ENCODE measurements around the gene RPS19BP1. TPM values are rescaled to one million over a fixed set of nuclear protein-coding genes. Genes with fewer than 3 reads are reported as not detected.
A peak's percentile ranks its signal among the peaks of the same experiment; 100 is the strongest.

RPS19BP1 gene
- polyA plus RNA-seq, 4 donors: 44.8 to 66.4 (median 48.2) TPM

DNA sequence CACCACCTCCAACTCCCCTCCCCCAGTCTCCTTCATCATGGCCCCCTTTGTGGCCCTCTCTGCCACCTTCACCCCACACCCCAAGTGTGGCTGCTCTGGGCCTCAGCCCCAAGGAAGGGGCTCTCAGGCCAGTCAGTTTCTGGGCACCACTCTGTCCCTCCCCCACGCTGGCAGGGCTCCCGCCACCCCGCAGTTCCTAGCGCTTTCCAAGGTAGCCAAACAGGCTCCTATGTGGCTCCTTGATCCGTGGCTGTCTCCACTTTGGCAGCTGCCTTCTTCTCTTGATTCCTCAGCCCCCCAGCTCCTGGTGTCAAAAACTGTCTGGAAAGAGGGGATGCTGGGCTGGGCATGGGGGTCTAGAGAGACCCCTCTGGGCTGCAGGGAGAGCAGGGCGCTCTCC, 27.6 kb upstream of the RPS19BP1 start:
- no peak for DNase-seq (ENCODE audit: low read depth in 4 of 4, low spot score in 3 of 4)

DNA sequence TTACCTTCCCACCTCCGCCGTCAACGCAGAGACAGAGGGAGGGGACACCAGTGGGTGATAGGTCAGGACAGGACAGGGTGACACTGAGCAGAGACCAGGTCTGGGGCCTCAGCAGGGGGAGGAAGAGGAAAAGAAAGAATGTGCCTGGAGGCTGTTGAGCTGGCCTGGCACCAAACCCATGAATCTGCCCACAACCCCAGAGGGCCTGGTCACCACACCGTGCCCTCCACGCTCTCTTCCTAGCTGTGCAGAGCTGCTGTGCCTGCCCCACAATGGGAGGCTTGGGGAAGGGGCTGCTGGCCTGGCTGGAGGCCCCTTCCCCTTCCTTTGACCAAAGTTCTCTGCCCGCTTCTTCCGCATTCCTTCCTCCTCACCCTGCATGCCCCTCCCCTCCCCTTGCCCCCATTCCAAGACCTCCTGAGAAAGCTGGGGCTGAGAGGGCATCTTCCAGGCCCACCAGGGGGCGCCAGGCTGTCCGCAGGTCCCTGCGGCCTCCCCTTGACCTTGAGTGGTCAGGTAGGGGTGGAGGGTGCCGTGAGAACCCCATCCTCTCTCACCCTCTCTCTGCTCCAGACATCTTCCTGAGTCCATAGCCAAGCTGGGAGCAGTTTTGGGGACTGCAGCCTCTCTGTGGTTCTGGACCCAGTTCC, 27.0 kb upstream of the RPS19BP1 start:
- DNase-seq (ENCODE audit: low read depth in 4 of 4, low spot score in 3 of 4): no peak

DNA sequence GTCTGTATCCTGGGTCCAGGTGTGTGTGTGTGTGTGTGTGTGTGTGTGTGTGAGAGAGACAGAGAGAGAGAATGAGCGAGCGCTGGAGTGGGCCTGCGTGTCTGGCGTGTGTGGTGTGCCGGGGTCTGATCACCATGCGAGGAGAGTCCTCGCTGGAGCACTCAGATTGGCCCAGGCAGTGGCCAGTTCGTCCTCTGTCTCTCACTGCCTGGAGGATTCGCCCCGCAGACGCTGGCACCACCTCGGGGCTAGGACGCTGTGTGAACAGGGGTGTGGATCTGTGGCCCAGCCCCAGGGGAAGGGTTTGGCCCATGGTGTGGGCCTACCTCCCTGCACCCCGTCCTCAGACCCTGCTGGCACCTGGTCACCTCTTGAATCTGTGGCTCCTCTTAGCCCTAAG, 26.4 kb upstream of the RPS19BP1 start:
- no peak for DNase-seq (ENCODE audit: low read depth in 4 of 4, low spot score in 3 of 4)

DNA sequence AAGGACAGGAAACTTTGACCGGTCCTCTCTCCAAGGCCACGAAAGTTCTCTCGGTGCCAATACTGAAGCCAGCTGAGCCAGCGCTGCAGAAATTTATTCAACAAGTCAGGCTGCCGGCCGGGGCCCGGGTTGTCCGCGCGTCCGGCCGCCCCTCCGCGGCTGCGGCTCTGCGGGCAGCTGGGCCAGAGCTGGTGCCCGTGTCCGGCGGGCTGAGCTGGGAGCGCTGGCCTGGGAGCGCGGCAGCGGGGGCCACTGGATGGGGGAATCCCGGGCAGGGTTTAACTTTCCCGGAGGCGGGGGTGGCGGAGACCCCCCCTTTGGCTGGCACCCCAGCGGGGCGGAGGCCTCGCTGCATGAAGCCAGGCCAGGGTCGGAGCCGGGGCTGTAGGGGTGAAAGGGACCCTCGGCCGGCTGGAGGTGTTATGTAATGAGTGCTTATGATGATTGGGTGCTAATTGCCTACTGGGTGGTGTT, 25.7 kb upstream of the RPS19BP1 start:
- DNase-seq (ENCODE audit: low read depth in 4 of 4, low spot score in 3 of 4): no peak

- no peak for DNase-seq (ENCODE audit: low read depth in 4 of 4, low spot score in 3 of 4)
Measured at GRCh38 chr22:39556970-39557841, 24.7 kb upstream of the RPS19BP1 start.

- DNase-seq (ENCODE audit: low read depth in 4 of 4, low spot score in 3 of 4): no peak
Measured at GRCh38 chr22:39554151-39554550, 21.6 kb upstream of the RPS19BP1 start.

DNA sequence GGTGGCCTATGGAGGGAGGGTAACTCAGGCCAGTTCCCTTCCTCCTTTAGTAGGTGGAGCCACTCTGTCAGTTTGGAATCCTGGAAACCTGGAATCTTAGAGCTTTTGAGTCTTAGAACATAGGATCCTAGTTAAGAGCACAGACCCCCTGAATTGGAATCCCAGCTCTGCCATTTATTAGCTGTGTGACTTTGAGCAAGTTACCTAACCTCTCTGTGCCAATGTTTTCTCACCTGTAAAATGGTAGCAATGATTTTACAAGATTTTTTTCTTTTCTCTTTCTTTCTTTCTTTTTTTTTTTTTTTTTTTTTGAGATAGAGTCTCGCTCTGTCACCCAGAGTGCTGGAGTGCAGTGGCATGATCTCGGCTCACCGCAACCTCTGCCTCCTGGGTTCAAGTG, 20.9 kb upstream of the RPS19BP1 start:
- no peak for DNase-seq (ENCODE audit: low read depth in 4 of 4, low spot score in 3 of 4)

DNA sequence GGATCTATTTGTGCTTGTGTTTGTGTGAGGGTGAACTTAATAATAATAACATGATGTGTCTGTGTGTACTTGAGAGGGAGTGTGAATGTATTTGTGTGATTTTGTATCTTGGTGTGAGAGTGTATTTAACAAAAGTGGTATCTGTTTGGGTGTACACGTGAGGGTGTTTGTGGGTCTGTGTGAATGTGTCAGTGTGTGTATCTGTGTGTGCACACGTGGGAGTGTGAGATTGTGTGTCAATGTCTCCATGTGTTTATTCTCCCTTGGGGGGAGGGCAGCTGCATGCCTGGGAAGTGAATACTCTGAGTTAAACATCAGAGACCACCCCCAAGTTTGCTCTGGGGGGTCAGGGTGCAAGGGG, 15.0 kb upstream of the RPS19BP1 start:
- no peak for DNase-seq (ENCODE audit: low read depth in 4 of 4, low spot score in 3 of 4)

DNA sequence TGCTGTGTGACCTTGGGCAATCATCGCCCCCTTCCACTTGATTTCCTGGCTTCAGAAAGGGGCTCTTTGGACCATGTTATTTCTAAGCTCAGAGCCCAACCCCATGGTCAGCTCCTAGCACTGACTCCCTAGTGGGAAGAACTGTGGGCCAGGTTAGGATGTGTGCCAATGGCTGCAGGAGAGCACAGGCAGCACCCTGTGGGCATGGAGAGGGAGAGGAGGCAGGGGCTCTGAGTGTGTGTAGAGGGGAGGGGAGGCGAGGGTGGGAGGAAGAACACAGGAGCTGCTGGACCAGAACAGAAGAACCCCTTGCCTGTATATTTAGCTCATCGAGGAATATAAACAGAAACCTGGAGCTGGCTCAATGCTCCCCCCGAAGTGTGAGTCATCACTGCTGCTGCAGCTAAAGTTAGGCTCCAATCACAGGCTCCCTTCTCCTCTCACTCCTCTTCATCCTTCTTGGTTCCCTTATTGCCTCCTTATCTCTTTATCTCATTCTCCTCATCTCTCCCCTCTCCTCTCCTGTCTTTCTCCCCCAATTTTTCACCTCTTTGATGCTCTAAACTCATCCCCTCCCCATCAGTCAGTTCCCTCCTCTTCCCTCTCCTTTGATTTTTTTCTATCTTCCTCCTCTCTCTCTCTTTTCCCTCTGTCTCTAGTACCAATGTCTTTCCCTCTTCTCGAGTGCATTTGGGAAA, 14.5 kb upstream of the RPS19BP1 start:
- DNase-seq (ENCODE audit: low read depth in 4 of 4, low spot score in 3 of 4): no peak

DNA sequence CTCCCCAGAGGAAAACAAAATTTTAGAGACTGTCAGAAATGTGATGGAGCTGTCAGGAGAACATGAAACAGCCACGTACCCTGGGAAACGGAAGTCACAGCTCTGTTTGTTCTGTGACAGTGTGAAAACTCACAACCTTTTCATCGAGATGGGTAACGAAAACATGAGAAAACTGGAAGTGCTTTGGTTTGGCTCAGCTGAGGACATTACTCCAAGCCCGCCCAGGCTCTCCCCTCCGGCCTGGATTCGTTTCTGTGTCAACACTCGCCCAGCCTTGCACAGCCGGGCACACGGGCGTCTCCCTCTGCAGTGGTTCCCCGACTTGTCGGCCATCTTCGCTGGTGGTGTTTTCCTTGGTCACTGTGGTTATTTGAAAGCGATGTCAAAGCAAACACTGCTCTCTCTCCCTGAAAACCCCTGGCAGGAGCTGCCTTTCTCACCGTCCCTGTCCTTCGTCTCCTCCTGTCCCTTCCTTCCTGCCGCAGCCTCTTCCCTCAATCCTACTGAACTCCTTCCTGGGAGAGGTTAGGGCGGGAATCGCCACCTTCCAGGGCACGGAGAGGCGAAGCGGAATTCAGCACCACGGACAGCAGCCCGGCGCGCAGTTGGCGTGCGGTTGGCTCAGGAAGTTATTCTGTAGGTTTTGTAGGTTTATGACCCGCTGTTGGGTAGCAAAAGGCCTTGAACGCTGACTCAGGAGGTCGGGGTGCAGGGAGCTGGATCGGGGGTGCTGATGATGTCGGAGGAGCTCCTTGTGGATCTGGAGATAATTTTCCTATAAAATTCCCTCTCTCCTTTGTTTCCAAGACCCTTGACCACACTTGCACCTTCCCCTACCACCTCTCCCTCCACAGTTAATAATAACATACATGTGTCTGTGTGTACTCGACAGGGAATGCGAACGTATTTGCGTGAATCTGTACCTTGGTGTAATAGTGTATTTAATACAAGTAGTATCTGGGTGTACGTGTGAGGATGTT, 13.1 kb upstream of the RPS19BP1 start:
- DNase-seq (ENCODE audit: low read depth in 4 of 4, low spot score in 3 of 4): peak in 3 of 4 donors; percentile 57 to 65 (median 59)

DNA sequence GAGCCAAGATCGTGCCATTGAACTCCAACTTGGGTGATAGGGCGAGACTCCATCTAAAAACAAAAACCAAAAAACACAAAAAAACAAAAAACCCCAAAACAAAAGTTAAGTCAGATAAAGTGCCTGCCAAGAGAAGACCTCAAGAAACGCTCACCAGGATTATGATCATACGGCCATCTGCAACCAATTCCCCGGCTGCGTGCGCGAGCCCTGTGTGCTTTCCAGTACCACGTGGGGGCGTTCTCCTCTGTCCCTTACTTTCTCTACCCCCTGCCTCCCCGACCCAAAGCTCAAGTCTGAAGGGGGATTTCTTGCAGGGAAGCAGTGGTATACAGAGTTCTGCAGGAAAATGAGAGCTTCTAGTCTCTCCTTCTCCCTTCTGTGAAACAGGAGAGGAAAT, 10.5 kb upstream of the RPS19BP1 start:
- no peak for DNase-seq (ENCODE audit: low read depth in 4 of 4, low spot score in 3 of 4)

- no peak for DNase-seq (ENCODE audit: low read depth in 4 of 4, low spot score in 3 of 4)
Measured at GRCh38 chr22:39537975-39538374, 5.4 kb upstream of the RPS19BP1 start.

- no peak for DNase-seq (ENCODE audit: low read depth in 4 of 4, low spot score in 3 of 4)
Measured at GRCh38 chr22:39536711-39537110, 4.2 kb upstream of the RPS19BP1 start.

DNA sequence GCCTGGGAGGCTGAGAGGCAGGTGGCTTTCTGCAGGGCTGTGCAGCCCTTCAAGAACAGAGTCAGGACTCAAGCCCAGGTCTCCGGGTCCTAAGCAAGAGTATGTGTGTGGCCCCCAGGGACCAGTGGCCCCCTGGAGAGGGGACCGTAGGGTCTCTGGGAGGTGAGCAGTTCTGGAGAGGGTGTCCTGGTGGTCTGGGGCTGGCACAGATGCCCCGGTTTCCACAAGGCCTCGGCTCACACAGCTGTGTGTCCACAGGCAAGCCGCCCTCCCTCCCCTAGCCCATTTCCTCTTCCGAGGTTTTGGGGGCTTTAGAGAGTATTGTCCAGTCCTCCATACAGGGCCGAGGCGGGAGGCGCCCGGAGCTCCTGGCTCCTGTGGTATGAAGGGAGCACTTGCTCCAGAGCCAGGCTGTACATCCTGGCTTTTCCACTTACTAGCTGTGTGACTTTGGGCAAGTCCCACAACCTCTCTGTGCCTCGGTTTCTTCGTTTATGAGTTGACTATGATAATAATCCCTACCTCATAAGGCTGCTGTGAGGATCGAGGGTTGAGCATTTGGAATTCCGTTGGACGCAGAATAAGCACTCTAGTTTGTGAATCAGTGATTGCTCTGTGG, 3.4 kb upstream of the RPS19BP1 start:
- DNase-seq (ENCODE audit: low read depth in 4 of 4, low spot score in 3 of 4): no peak

- DNase-seq (ENCODE audit: low read depth in 4 of 4, low spot score in 3 of 4): no peak
Measured at GRCh38 chr22:39535357-39535725, 2.8 kb upstream of the RPS19BP1 start.

- peak; percentile 71 to 83 (median 74) for DNase-seq (ENCODE audit: low read depth in 4 of 4, low spot score in 3 of 4)
Measured at GRCh38 chr22:39534591-39535356, 2.2 kb upstream of the RPS19BP1 start.

- DNase-seq (ENCODE audit: low read depth in 4 of 4, low spot score in 3 of 4): no peak
Measured at GRCh38 chr22:39534092-39534506, 1.6 kb upstream of the RPS19BP1 start.

GRCh38 chr22:39530692-39531331, 1.7 kb downstream of the RPS19BP1 start:
- DNase-seq (ENCODE audit: low read depth in 4 of 4, low spot score in 3 of 4): no peak

DNA sequence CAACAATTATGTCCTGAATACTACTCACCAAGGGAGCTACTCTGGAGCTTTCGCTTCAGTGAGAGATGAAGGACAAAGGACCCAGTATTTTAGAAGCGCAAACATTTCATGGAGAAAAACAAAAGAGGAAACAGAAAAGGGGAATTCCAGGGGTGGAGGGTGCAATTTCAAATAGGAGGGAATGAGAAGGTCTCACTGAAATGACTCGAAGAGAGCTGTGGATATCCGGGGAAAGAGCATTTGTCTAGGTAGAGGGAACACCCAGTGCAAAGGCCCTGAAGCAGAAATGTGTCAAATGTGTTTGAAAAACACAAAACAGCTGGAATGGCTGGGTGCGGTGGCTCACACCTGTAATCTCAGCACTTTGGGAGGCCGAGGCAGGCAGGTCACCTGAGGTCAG, 2.4 kb downstream of the RPS19BP1 start:
- DNase-seq (ENCODE audit: low read depth in 4 of 4, low spot score in 3 of 4): no peak
